ENCODE measurements around the gene CACNB2.
A peak's percentile ranks its signal among the peaks of the same experiment; 100 is the strongest.

CACNB2 gene

GRCh38 chr10:18231480-18231879 is 91.3 kb downstream of the CACNB2 start:
- no peak overlapping the region for H3K4me3 ChIP-seq
- no peak for DNase-seq
- intact Hi-C loops (cut with DNase I; ENCODE audit: low total_unique reads) = no loop called here
- H3K36me3 ChIP-seq = no peaks in the 10 kb centered on the region
- TF ChIP-seq CTCF (IDR thresholded peaks at IDR 0.05) = no peak
- H3K4me1 ChIP-seq = peaks cover 0 to 29% (median 4%) of the 10 kb centered on the region in 4 donors
- H3K9me3 ChIP-seq = no peaks in the 10 kb centered on the region
- H3K27me3 ChIP-seq = no peaks in the 10 kb centered on the region
- no peak overlapping the region for H3K27ac ChIP-seq

GRCh38 chr10:18233775-18234174 is 93.6 kb downstream of the CACNB2 start:
- Histone ChIP-seq H3K36me3 (no peaks in the 10 kb centered on the region), H3K4me1 (peaks cover 0 to 49% (median 6%) of the 10 kb centered on the region in 4 donors), H3K4me3 (no peak overlapping the region), H3K27ac (no peak overlapping the region), H3K27me3 (no peaks in the 10 kb centered on the region), H3K9me3 (no peaks in the 10 kb centered on the region)
- TF ChIP-seq CTCF (IDR thresholded peaks at IDR 0.05) = no peak
- no peak for DNase-seq
- intact Hi-C loops (cut with DNase I; ENCODE audit: low total_unique reads) = no loop called here

- DNase-seq = no peak
- peaks cover 0 to 45% (median 3%) of the 10 kb centered on the region in 4 donors for H3K4me1 ChIP-seq
- H3K27ac ChIP-seq = no peak overlapping the region
- H3K27me3 ChIP-seq = no peaks in the 10 kb centered on the region
- H3K4me3 ChIP-seq = no peak overlapping the region
- intact Hi-C loops (cut with DNase I; ENCODE audit: low total_unique reads) = no loop called here
- no peak for TF ChIP-seq CTCF (IDR thresholded peaks at IDR 0.05)
- H3K36me3 ChIP-seq = no peaks in the 10 kb centered on the region
- H3K9me3 ChIP-seq = no peaks in the 10 kb centered on the region
These were observed 95.3 kb downstream of the CACNB2 start for GRCh38 chr10:18235477-18235876.

GRCh38 chr10:18236756-18237155 is 96.5 kb downstream of the CACNB2 start:
- intact Hi-C loops (cut with DNase I; ENCODE audit: low total_unique reads) = no loop called here
- H3K4me1 ChIP-seq = peaks cover 0 to 43% (median 3%) of the 10 kb centered on the region in 4 donors
- no peaks in the 10 kb centered on the region for H3K9me3 ChIP-seq
- H3K4me3 ChIP-seq = no peak overlapping the region
- no peak for DNase-seq
- no peak overlapping the region for H3K27ac ChIP-seq
- no peak for TF ChIP-seq CTCF (IDR thresholded peaks at IDR 0.05)
- no peaks in the 10 kb centered on the region for H3K36me3 ChIP-seq
- no peaks in the 10 kb centered on the region for H3K27me3 ChIP-seq

GRCh38 chr10:18238870-18239485 is 98.8 kb downstream of the CACNB2 start:
- Histone ChIP-seq H3K27ac (no peak overlapping the region), H3K27me3 (no peaks in the 10 kb centered on the region), H3K4me1 (peaks cover 0 to 43% (median 3%) of the 10 kb centered on the region in 4 donors), H3K36me3 (no peaks in the 10 kb centered on the region), H3K9me3 (peaks cover 0 to 7% (median 0%) of the 10 kb centered on the region in 3 donors), H3K4me3 (no peak overlapping the region)
- peak; percentile 61 for TF ChIP-seq CTCF (IDR thresholded peaks at IDR 0.05)
- intact Hi-C loops (cut with DNase I; ENCODE audit: low total_unique reads) = no loop called here
- no peak for DNase-seq
